Smooth muscle cell (in vitro differentiated cells): Measurements from ENCODE around the gene ZC2HC1B. TPM values are rescaled to one million over a fixed set of nuclear protein-coding genes. Genes with fewer than 3 reads are reported as not detected.

Source experiments
- DNase-seq: peaks from one replicate; lab custom pipeline; 2025; ENCODE audit not compliant: unreplicated experiment; lab: John Stamatoyannopoulos, UW
- H2AFZ ChIP-seq: fragments of 200-600 bp; sonication (generic); 2 replicates; pipeline ENCODE4 v1.6.0; 2016; ENCODE audit warnings: antibody characterized with exemption, low read depth, mild to moderate bottlenecking
- H3F3A ChIP-seq: fragments of 200-600 bp; sonication (generic); 2 replicates; pipeline ENCODE4 v1.6.0; 2017; ENCODE audit warnings: antibody characterized with exemption, low read depth
- H3K27ac ChIP-seq: fragments of 200-600 bp; sonication (generic); 2 replicates; pipeline ENCODE4 v1.5.1; 2016; ENCODE audit warnings: low read depth, mild to moderate bottlenecking
- H3K27me3 ChIP-seq: fragments of 200-600 bp; sonication (generic); 2 replicates; pipeline ENCODE4 v1.6.1; 2016; ENCODE audit warnings: low read depth, mild to moderate bottlenecking
- H3K36me3 ChIP-seq: fragments of 200-600 bp; sonication (generic); 2 replicates; pipeline ENCODE4 v1.5.1; 2016; ENCODE audit warnings: low read depth
- H3K4me1 ChIP-seq: fragments of 200-600 bp; sonication (generic); 2 replicates; pipeline ENCODE4 v1.5.1; 2016; ENCODE audit warnings: low read depth
- H3K4me2 ChIP-seq: fragments of 200-600 bp; sonication (generic); 2 replicates; pipeline ENCODE4 v1.6.0; 2016; ENCODE audit warnings: mild to moderate bottlenecking
- H3K4me3 ChIP-seq: fragments of 200-600 bp; sonication (generic); 2 replicates; pipeline ENCODE4 v1.5.1; 2016; ENCODE audit warnings: mild to moderate bottlenecking
- H3K79me2 ChIP-seq: fragments of 200-600 bp; sonication (generic); 2 replicates; pipeline ENCODE4 v1.6.0; 2016; ENCODE audit warnings: low read depth, mild to moderate bottlenecking
- H3K9ac ChIP-seq: fragments of 200-600 bp; sonication (generic); 2 replicates; pipeline ENCODE4 v1.6.0; 2016; ENCODE audit warnings: low read depth
- H3K9me3 ChIP-seq: fragments of 200-600 bp; sonication (generic); replicated peaks from 2 replicates; pipeline ENCODE4 v1.5.1; 2016; ENCODE audit warnings: low read depth
- H4K20me1 ChIP-seq: fragments of 200-600 bp; sonication (generic); 2 replicates; pipeline ENCODE4 v1.6.0; 2016; ENCODE audit warnings: low read depth
- CTCF ChIP-seq: fragments of 200-600 bp; sonication (generic); IDR thresholded peaks from 2 replicates; pipeline ENCODE4 v1.5.1; 2017; ENCODE audit warnings: borderline replicate concordance, mild to moderate bottlenecking, antibody characterized with exemption; ENCODE audit not compliant: insufficient read depth, poor library complexity, severe bottlenecking
- WGBS: methylation state at CpG from one replicate; pipeline ENCODE4 v1.1.7; 2016; ENCODE audit warnings: low lambda C conversion rate; 5-methylcytosine and 5-hydroxymethylcytosine counted together
- polyA plus RNA-seq: library from polyadenylated mRNA; unstranded; fragments of >200 nt; fragmentation: Nextera tagmentation; extraction: Ambion mirVana; gene quantifications from 2 replicates; pipeline ENCODE4 v1.2.1, GENCODE V29; 2016
- total RNA-seq: library from RNA; depleted of rRNA; stranded (reverse); fragments of >200 nt; gene quantifications from 2 replicates; pipeline ENCODE4 v1.2.3, GENCODE V29; 2014

The ZC2HC1B gene
- total and polyA plus RNA-seq, 2 experiments from 2014 or later, result not detected

GRCh38 chr6:143940011-143940597 lies 75.8 kb downstream of the ZC2HC1B start:
- Histone ChIP-seq H3K9me3 (no peaks in the 10 kb centered on the region), H3K27ac (no peak overlapping the region), H3K4me2 (no peak overlapping the region), H3F3A (peaks cover 5% of the 10 kb centered on the region), H3K27me3 (no peaks in the 10 kb centered on the region), H2AFZ (no peak overlapping the region), H3K79me2 (no peaks in the 10 kb centered on the region), H3K36me3 (no peaks in the 10 kb centered on the region), H4K20me1 (no peaks in the 10 kb centered on the region), H3K4me3 (no peak overlapping the region), H3K4me1 (peaks cover 17% of the 10 kb centered on the region), H3K9ac (no peak overlapping the region)
- DNase-seq, result no peak
- 70% methylated on average over 4 of the region's 4 CpGs for WGBS
- peak; percentile 59 for TF ChIP-seq CTCF

- Histone ChIP-seq H3K27ac (no peak overlapping the region), H3K4me1 (peaks cover 17% of the 10 kb centered on the region), H3K4me3 (no peak overlapping the region), H3K9ac (no peak overlapping the region), H3K79me2 (no peaks in the 10 kb centered on the region), H3K27me3 (no peaks in the 10 kb centered on the region), H3K4me2 (no peak overlapping the region), H4K20me1 (no peaks in the 10 kb centered on the region), H2AFZ (no peak overlapping the region), H3F3A (peaks cover 5% of the 10 kb centered on the region), H3K36me3 (no peaks in the 10 kb centered on the region), H3K9me3 (no peaks in the 10 kb centered on the region)
- 55% methylated on average over 20 of the region's 20 CpGs for WGBS
- TF ChIP-seq CTCF, result peak; percentile 51
- DNase-seq, result no peak
Measured at GRCh38 chr6:143941852-143942627, 77.8 kb downstream of the ZC2HC1B start.

- Histone ChIP-seq H3K9me3 (no peaks in the 10 kb centered on the region), H3K4me2 (no peak overlapping the region), H4K20me1 (no peaks in the 10 kb centered on the region), H3K4me1 (no peaks in the 10 kb centered on the region), H3K36me3 (no peaks in the 10 kb centered on the region), H3K27ac (no peak overlapping the region), H3F3A (no peaks in the 10 kb centered on the region), H3K79me2 (no peaks in the 10 kb centered on the region), H3K9ac (no peak overlapping the region), H2AFZ (no peak overlapping the region), H3K27me3 (no peaks in the 10 kb centered on the region), H3K4me3 (no peak overlapping the region)
- no peak for TF ChIP-seq CTCF
- no peak for DNase-seq
- 91% methylated on average over 7 of the region's 7 CpGs for WGBS
Measured at GRCh38 chr6:143948208-143948607, 83.9 kb downstream of the ZC2HC1B start.
